Activated CD4-positive, alpha-beta T cell treated with anti-CD3 and anti-CD28 coated beads, Interleukin-2, amount 10 ng/mL, durations not matched to agents 24 days and 14 days (primary cell): ENCODE measurements around the gene STX8. TPM values are rescaled to one million over a fixed set of nuclear protein-coding genes. Genes with fewer than 3 reads are reported as not detected.

Experiments used
- DNase-seq: peaks from one replicate; pipeline ENCODE4 v3.0.0; 2022
- H3K27ac Mint-ChIP-seq: one replicate; pipeline ENCODE4 v1.8.0; 2022; ENCODE audit warnings: mild to moderate bottlenecking, mixed read lengths
- H3K27me3 Mint-ChIP-seq: one replicate; pipeline ENCODE4 v1.8.0; 2022; ENCODE audit warnings: mixed read lengths
- H3K36me3 Mint-ChIP-seq: one replicate; pipeline ENCODE4 v1.8.0; 2022; ENCODE audit warnings: low read depth, mild to moderate bottlenecking, mixed read lengths
- H3K4me1 Mint-ChIP-seq: one replicate; pipeline ENCODE4 v1.8.0; 2021; ENCODE audit warnings: mixed read lengths
- H3K4me3 Mint-ChIP-seq: one replicate; pipeline ENCODE4 v1.8.0; 2022; ENCODE audit warnings: mild to moderate bottlenecking, moderate library complexity, mixed read lengths
- H3K9me3 Mint-ChIP-seq: one replicate; pipeline ENCODE4 v1.8.0; 2021; ENCODE audit warnings: mixed read lengths
- intact Hi-C: fragments of 100-400 bp; cut with micrococcal nuclease; formaldehyde crosslinking; loops from one replicate; pipeline ENCODE4 v1.15.1; 2023
- total RNA-seq: library from RNA; stranded (reverse); gene quantifications from 2 replicates; pipeline ENCODE4 v1.2.3, GENCODE V29; 2022

Gene STX8
- total RNA-seq, 1 donor from 2014 or later = 45.9 TPM

- no peaks in the 10 kb centered on the region for H3K4me1 Mint-ChIP-seq
- peaks cover 3% of the 10 kb centered on the region for H3K36me3 Mint-ChIP-seq
- intact Hi-C loops = no loop called here
- no peaks in the 10 kb centered on the region for H3K9me3 Mint-ChIP-seq
- no peak for DNase-seq
- H3K27me3 Mint-ChIP-seq = no peaks in the 10 kb centered on the region
- no peak overlapping the region for H3K27ac Mint-ChIP-seq
- H3K4me3 Mint-ChIP-seq = no peak overlapping the region
Measured at GRCh38 chr17:9537177-9537776, 38.3 kb downstream of the STX8 start.

- Mint-ChIP-seq H3K27ac (no peak overlapping the region), H3K36me3 (peaks cover 3% of the 10 kb centered on the region), H3K27me3 (no peaks in the 10 kb centered on the region), H3K9me3 (no peaks in the 10 kb centered on the region), H3K4me1 (no peaks in the 10 kb centered on the region), H3K4me3 (no peak overlapping the region)
- intact Hi-C loops = no loop called here
- DNase-seq = no peak
Measured at GRCh38 chr17:9536061-9536460, 39.6 kb downstream of the STX8 start.

- intact Hi-C loops = no loop called here
- H3K9me3 Mint-ChIP-seq = no peaks in the 10 kb centered on the region
- peaks cover 7% of the 10 kb centered on the region for H3K4me1 Mint-ChIP-seq
- no peak for DNase-seq
- no peak overlapping the region for H3K27ac Mint-ChIP-seq
- no peak overlapping the region for H3K4me3 Mint-ChIP-seq
- no peaks in the 10 kb centered on the region for H3K27me3 Mint-ChIP-seq
- no peaks in the 10 kb centered on the region for H3K36me3 Mint-ChIP-seq
Measured at GRCh38 chr17:9533441-9533840, 42.2 kb downstream of the STX8 start.

- intact Hi-C loops = no loop called here
- DNase-seq = no peak
- Mint-ChIP-seq H3K9me3 (no peaks in the 10 kb centered on the region), H3K4me3 (no peak overlapping the region), H3K27me3 (no peaks in the 10 kb centered on the region), H3K4me1 (peaks cover 7% of the 10 kb centered on the region), H3K27ac (no peak overlapping the region), H3K36me3 (no peaks in the 10 kb centered on the region)
Measured at GRCh38 chr17:9532715-9533114, 42.9 kb downstream of the STX8 start.

GRCh38 chr17:9531034-9531433 lies 44.6 kb downstream of the STX8 start:
- Mint-ChIP-seq H3K9me3 (no peaks in the 10 kb centered on the region), H3K4me3 (no peak overlapping the region), H3K27ac (no peak overlapping the region), H3K4me1 (peaks cover 7% of the 10 kb centered on the region), H3K27me3 (no peaks in the 10 kb centered on the region), H3K36me3 (no peaks in the 10 kb centered on the region)
- DNase-seq = no peak
- intact Hi-C loops = no loop called here

GRCh38 chr17:9529033-9529700 lies 46.5 kb downstream of the STX8 start:
- Mint-ChIP-seq H3K27me3 (no peaks in the 10 kb centered on the region), H3K4me3 (no peak overlapping the region), H3K9me3 (no peaks in the 10 kb centered on the region), H3K27ac (no peak overlapping the region), H3K36me3 (no peaks in the 10 kb centered on the region), H3K4me1 (peaks cover 7% of the 10 kb centered on the region)
- intact Hi-C loops = loop anchor here (10.0 kb wide), 2 partner anchors 234 to 534 kb away; no protein-coding TSS in a partner anchor
- DNase-seq = no peak

GRCh38 chr17:9527788-9528187 lies 47.8 kb downstream of the STX8 start:
- H3K27ac Mint-ChIP-seq = no peak overlapping the region
- no peaks in the 10 kb centered on the region for H3K9me3 Mint-ChIP-seq
- no peaks in the 10 kb centered on the region for H3K36me3 Mint-ChIP-seq
- no peak overlapping the region for H3K4me3 Mint-ChIP-seq
- DNase-seq = no peak
- no peaks in the 10 kb centered on the region for H3K27me3 Mint-ChIP-seq
- intact Hi-C loops = loop anchor here (10.0 kb wide), 2 partner anchors 233 to 533 kb away; no protein-coding TSS in a partner anchor
- H3K4me1 Mint-ChIP-seq = peaks cover 7% of the 10 kb centered on the region

- DNase-seq = peak; percentile 68
Measured at GRCh38 chr17:9522074-9522473, 53.5 kb downstream of the STX8 start.

GRCh38 chr17:9521062-9521461 lies 54.6 kb downstream of the STX8 start:
- no peak overlapping the region for H3K27ac Mint-ChIP-seq
- H3K27me3 Mint-ChIP-seq = no peaks in the 10 kb centered on the region
- DNase-seq = no peak
- peaks cover 13% of the 10 kb centered on the region for H3K4me1 Mint-ChIP-seq
- intact Hi-C loops = loop anchor here (10.0 kb wide), 2 partner anchors 226 to 526 kb away; no protein-coding TSS in a partner anchor
- H3K4me3 Mint-ChIP-seq = no peak overlapping the region
- no peaks in the 10 kb centered on the region for H3K36me3 Mint-ChIP-seq
- no peaks in the 10 kb centered on the region for H3K9me3 Mint-ChIP-seq

More at GRCh38 chr17:9522074-9522473, 53.5 kb downstream of the STX8 start:
- H3K27ac Mint-ChIP-seq = no peak overlapping the region
- H3K36me3 Mint-ChIP-seq = no peaks in the 10 kb centered on the region
- H3K27me3 Mint-ChIP-seq = no peaks in the 10 kb centered on the region
- intact Hi-C loops = loop anchor here (2.0 to 10.0 kb wide), 3 partner anchors 119 to 527 kb away; no protein-coding TSS in a partner anchor
- H3K9me3 Mint-ChIP-seq = no peaks in the 10 kb centered on the region
- H3K4me1 Mint-ChIP-seq = peaks cover 11% of the 10 kb centered on the region
- H3K4me3 Mint-ChIP-seq = no peak overlapping the region

- intact Hi-C loops = loop anchor here (10.0 kb wide), 2 partner anchors 226 to 526 kb away; no protein-coding TSS in a partner anchor
- no peaks in the 10 kb centered on the region for H3K27me3 Mint-ChIP-seq
- DNase-seq = no peak
- no peaks in the 10 kb centered on the region for H3K36me3 Mint-ChIP-seq
- peaks cover 13% of the 10 kb centered on the region for H3K4me1 Mint-ChIP-seq
- no peak overlapping the region for H3K27ac Mint-ChIP-seq
- H3K4me3 Mint-ChIP-seq = no peak overlapping the region
- H3K9me3 Mint-ChIP-seq = no peaks in the 10 kb centered on the region
Measured at GRCh38 chr17:9520649-9521048, 55.0 kb downstream of the STX8 start.

- no peak for DNase-seq
- Mint-ChIP-seq H3K9me3 (no peaks in the 10 kb centered on the region), H3K27me3 (no peaks in the 10 kb centered on the region), H3K4me1 (peaks cover 13% of the 10 kb centered on the region), H3K4me3 (no peak overlapping the region), H3K27ac (no peak overlapping the region), H3K36me3 (no peaks in the 10 kb centered on the region)
- intact Hi-C loops = loop anchor here (10.0 kb wide), 2 partner anchors 225 to 525 kb away; no protein-coding TSS in a partner anchor
Measured at GRCh38 chr17:9519583-9520272, 55.9 kb downstream of the STX8 start.

- Mint-ChIP-seq H3K4me1 (peaks cover 15% of the 10 kb centered on the region), H3K27me3 (no peaks in the 10 kb centered on the region), H3K36me3 (no peaks in the 10 kb centered on the region), H3K4me3 (no peak overlapping the region), H3K9me3 (no peaks in the 10 kb centered on the region), H3K27ac (no peak overlapping the region)
- intact Hi-C loops = no loop called here
- peak; percentile 69 for DNase-seq
Measured at GRCh38 chr17:9517396-9517795, 58.2 kb downstream of the STX8 start.

- H3K4me1 Mint-ChIP-seq = peaks cover 17% of the 10 kb centered on the region
- H3K4me3 Mint-ChIP-seq = no peak overlapping the region
- H3K9me3 Mint-ChIP-seq = peaks cover 14% of the 10 kb centered on the region
- no peak for DNase-seq
- peaks cover 6% of the 10 kb centered on the region for H3K36me3 Mint-ChIP-seq
- H3K27ac Mint-ChIP-seq = no peak overlapping the region
- H3K27me3 Mint-ChIP-seq = no peaks in the 10 kb centered on the region
- intact Hi-C loops = no loop called here
Measured at GRCh38 chr17:9513266-9513665, 62.4 kb downstream of the STX8 start.
